Germinal center (tissue), 1 donor: ENCODE data around the gene RAB10.

Experiments used
- DNase-seq: peaks from one replicate; pipeline ENCODE4 v3.0.0; 2012; ENCODE audit warnings: mixed read lengths, low spot score

Gene RAB10

DNA sequence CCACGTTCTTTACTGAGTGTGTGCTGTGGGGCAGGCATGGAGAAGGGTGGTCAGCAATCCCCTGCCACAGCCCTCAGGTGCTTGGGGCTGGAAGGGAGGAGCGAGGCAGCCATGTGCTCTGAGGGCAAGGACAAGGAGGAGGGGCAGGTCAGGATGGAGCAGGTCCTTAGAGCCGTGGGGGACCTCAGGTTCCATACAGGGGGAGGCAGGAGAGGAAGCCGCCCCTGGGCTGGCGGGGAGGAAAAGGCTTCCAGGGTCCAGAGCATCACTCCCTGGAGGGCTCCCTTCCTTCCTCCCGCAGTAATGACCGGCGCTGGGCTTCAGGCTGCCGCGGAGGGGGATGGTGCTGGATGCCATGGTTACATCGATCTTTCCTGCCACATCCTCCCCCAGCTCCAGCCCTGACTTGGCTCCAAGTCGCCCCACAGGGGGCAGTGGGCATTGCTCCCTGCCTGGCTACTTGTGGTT, 145.6 kb downstream of the RAB10 start:
- DNase-seq, result no peak

- DNase-seq, result no peak
Measured at GRCh38 chr2:26182441-26182840, 148.6 kb downstream of the RAB10 start.

DNA sequence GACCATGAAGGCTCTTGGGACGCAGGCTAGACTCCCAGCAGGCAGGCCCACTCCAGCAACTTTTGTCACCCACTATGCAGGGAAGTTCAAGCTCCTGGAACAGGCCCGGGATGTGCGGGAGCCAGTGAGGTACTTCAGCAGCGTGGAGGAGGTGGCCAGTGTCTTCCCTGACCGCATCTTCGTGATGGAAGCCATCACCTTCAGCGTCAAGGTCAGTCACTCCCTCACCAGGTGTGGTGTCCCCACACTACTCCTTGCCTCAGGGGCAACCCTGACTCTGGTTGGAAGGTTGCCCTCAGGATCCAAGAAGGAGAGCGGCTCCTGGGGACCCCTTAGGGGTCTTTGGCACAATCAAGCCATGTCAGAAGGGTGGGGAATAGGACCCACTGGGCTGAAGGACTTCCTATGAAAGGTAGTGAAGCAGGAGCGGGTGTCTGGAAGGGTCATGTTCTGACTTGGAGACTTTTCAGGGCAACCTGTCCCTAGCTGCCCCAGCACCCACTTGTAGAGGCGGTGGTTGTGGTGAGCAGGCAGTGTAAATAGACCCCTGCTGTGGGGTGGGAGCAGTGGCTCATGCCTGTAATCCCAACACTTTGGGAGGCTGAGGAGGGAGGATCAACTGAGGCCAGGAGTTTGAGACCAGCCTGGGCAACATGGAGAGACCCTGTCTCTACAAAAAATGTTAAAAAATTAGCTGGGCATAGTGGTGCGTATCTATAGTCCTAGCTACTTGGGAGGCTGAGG, 149.2 kb downstream of the RAB10 start:
- DNase-seq, result no peak

DNA sequence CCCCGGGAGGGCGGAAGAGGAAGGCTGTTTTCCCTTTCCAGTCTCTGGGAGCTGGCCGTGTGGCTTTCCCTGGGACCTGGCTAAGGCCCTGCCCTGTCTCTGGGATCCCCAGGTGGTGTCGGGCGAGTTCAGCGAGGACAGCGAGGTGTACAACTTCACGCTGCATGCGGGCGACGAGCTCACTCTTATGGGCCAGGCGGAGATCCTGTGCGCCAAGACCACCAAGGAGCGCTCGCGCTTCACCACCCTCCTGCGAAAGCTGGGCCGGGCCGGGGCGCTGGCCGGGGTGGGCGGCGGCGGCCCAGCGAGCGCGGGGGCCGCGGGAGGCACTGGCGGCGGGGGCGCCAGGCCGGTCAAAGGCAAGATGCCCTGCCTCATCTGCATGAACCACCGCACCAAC, 150.2 kb downstream of the RAB10 start:
- DNase-seq, result no peak

GRCh38 chr2:26184555-26185303, 150.8 kb downstream of the RAB10 start:
- peak; percentile 90 for DNase-seq

GRCh38 chr2:26185304-26185928, 151.5 kb downstream of the RAB10 start:
- no peak for DNase-seq

DNA sequence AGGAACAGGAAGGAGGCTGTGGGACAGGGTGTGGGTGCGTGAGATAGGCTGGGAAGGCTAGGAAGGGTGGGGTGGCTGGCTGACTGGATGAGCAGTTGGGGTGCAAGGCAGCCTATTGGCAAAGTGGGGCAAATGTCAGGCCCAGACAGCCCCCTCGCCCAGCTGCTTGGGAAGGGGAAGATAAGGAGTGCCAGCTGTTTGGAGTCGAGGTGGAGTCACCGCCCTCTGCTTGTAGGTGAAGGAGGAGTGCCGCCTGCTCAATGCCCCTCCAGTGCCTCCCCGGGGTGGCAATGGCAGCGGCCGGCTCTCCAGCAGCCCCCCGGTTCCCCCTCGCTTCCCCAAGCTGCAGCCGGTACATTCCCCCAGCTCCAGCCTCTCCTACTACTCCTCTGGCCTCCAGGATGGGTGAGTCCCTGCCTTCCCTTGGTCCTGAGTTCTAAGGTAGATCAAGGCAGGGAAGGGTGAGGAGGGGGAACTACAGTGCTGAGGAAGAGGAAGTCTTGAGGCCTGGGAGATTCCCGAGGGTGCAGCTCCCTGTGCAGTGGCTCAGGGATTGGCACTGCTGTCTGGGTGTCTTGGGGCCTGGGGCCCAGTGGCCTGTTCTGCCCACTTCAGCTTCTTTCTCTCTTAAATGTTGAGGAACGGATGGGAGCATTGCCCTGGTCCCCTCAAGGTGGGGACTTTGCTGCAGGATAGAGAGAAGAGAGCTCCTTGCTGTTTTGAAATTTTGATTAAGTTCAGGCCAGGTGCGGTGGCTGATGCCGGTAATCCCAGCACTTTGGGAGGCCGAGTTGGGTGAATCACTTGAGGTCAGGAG, 152.3 kb downstream of the RAB10 start:
- DNase-seq, result no peak
